ENCODE data around the gene DDRGK1.
A peak's percentile ranks its signal among the peaks of the same experiment; 100 is the strongest.

The DDRGK1 gene

DNA sequence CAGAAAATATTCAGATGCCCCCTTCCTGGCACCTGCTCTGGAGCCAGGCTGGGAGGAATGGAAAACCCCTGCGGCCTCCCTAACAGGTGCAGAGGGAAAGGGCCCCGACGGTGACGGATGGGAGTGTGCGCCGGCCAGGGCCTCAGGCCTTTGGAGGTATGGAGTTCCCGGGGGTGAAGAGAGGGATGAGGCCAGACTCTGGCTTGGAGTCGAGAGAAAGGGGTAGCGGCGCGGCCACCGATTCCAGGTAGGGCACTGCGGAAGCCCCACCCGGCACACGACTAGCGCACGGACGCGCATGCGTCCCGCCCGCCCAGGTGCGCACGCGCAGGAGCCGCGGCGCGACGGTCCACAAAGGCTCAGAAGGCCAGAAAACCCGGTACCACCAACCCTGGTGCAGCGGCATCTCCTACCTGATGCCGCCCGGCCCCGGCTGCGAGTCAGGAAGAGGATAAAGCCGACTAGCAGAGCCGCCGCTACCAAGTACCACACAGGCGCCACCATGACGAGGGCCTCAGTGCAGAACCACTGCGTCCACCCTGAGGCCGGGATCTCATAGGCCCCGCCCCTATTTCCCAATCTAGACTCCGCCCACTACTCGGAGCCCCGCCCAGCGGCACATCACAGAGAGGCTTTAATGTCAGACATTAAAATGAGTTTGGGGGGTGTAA, at the start of gene DDRGK1:
DDRGK1 (minus strand) TSS at position 559 of the 671 bp plus-strand sequence; CDS start at position 504, 55 bp downstream.
- DNase-seq (ENCODE audit: low read depth) = peak; percentile 83

DNA sequence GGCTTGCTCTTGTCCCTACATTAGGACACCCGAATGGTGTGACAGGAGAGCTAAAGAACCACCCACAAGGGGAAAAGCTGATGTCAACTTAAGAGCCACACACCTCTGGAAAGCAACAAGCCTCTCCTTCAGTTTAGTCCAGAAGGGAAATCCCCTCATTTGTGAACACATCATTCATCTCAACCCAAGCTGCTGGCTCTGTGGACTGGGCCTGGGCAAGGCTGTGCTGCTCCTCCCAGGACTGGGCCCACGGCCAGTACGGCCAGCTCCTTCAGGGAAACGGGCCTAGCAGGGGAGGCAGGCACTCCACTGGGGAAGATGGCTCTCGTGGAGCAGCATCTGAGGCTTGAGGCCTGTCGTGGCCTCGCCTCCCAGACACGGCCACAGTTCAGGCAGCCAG, 47.3 kb upstream of the DDRGK1 start:
- no peak for DNase-seq (ENCODE audit: low read depth)

DNA sequence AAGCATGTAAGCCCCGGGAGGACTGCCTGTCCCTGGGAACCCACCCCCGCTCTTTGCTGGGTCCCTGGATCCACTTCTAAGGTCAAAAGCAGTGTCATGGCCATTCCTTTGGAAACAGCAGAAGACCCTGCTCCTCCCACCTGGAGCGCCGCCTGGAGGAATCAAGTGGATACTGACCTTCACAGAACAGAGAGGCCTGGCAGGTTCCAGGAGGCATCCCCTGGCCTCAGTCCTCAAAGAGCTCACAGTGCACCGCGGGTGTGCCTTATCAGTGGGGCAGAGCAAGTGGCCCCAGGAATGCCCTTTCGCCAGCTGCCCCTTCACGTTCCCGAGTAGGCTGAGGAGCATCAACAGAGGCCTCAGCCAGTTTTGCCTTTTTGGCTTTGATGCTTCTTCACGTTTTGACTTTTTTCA, 45.6 kb upstream of the DDRGK1 start:
- no peak for DNase-seq (ENCODE audit: low read depth)

DNA sequence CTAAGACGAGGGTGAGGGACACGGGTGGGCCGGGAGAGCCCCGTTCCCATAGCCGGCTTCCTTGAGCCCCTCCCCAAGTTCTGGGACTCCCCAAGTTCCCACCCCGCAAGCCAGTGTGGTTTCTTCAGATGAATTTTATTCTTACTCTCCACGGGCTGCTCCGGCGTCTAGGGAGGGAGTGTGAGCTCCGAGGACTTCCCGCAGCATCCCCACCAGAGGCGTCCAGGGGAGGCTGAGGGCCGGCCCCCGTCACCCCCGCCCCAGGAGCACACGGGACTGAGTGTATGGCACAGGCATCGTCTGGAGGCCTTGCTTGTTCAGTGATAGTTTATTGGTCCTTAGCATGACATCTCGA, 44.5 kb upstream of the DDRGK1 start:
- no peak for DNase-seq (ENCODE audit: low read depth)

DNA sequence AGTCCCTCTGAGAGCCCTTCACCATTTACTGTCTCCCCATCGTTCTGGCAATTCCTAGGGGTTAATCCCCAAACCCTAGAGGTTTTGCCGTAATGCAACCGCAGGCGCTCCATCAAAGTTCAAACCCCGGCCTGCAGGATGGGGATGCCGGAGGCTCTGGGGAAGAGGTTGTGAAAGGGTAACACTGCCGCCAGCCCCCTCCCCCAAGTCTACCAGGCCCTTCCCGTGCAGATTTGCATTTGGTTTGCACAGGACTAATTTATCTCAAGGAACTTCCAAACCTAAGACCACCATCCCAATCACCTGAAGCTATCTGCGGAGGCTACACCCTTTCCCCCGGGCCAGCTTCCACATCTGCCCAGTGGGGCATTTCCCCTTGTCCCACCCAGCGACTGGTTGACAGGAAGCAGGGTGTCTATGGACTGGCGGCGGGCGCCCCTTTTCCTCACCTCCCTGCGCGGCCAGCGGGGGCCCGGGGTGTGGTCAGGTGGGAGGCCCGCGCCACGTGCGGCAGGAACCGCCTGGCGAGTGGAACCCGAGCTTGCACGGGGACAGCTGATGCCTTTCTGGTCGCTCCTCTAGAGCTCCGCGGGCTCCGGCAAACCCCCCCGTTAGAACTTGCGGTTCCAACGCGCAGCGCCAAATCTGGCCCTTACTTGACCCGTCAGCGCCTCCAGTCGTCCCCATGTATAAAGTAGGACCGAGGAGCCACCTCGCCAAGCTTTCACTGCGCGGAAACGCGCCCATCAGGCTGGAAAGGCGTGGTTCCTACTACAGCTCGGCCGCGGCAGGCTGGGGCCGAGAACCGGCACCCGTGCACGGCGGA, 43.9 kb upstream of the DDRGK1 start:
- no peak for DNase-seq (ENCODE audit: low read depth)

DNA sequence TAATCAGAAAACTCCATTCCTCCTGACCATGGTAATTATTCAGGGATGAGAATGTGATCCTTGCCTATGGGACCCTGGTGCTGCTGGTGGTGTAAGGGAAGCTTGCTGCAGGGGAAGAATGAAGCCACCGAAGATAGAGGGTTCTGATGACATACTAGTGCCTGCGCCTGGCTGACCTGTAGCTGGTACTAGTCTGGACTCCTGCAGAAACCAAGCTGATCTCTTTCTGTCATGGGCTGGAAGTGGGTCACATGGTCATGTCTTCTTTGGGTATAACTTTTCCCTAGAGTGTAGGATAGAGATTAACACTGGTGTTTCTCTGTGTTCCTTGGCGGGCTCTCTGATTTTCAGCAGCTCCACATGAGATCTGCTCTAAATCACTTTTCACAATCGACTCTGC, 43.2 kb upstream of the DDRGK1 start:
- DNase-seq (ENCODE audit: low read depth) = no peak

DNA sequence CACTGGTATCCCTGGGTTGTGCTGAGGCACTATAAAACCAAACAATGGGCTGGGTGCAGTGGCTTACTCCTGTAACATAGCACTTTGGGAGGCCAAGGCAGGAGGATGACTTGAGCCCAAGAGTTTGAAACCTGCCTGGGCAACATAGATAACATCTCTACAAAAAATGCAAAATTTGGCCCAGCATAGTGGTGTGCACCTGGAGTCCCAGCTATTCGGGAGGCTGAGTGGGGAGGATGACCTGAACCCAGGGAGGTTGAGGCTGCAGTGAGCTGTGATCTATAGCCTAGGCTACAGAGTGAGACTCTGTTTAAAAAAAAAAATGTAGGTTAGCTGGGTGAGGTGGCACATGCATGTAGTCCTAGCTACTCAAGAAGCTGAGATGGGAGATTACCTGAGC, 42.2 kb upstream of the DDRGK1 start:
- no peak for DNase-seq (ENCODE audit: low read depth)

DNA sequence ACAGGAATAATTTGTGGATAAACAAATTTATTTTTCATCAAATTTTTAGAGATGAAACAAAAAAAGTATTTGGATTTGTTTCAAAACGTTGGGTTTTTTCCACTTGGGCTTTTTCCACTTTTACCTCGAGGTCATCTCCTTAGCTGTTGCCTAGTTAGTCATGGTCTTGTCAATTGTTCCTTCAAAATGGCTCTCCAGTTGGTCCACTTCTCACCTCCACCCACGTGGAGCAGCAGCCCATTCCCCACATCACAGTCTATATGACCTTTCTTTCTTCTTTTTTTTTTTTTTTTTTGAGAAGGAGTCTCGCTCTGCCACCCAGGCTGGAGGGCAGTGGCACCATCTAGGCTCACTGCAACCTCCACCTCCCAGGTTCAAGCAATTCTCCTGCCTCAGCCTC, 41.2 kb upstream of the DDRGK1 start:
- no peak for DNase-seq (ENCODE audit: low read depth)

DNA sequence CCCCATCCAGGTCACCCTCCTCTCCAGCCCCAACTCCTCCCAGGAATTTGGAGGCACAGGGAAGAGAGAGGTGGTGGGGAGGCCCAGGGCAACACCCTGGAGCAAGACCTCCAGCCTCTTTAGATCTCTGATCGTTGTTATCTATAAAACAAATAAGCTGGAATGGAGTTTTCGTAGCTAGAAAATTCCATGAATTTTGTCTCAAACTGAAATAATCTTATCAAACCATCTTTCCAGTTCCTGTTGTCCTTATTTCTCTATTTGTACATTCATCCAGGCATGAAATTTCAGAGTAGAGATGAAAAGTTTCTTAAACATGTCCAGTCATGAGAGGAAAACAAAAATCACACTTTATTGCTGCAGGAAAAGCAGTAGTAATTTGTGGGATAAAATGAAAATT, 40.7 kb upstream of the DDRGK1 start:
- DNase-seq (ENCODE audit: low read depth) = no peak

DNA sequence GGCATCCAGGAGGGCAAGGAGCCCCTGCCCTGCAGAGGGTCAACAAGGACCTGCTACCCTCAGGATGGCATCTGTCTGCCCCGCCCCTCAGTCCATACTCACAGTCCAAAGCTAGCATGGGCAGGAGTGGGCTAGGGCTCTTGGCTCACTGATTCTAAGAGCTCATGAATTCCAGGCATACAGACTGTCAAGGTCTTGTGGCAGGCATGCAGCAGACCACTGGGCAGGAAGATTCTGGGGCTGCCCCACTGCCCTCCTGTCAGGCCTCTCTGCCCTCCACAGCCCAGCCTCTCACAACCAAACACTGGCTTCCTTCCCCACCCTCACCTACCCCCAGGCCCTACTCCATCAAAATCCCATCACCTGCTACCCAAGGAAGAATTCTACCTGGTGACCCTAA, 40.1 kb upstream of the DDRGK1 start:
- no peak for DNase-seq (ENCODE audit: low read depth)

DNA sequence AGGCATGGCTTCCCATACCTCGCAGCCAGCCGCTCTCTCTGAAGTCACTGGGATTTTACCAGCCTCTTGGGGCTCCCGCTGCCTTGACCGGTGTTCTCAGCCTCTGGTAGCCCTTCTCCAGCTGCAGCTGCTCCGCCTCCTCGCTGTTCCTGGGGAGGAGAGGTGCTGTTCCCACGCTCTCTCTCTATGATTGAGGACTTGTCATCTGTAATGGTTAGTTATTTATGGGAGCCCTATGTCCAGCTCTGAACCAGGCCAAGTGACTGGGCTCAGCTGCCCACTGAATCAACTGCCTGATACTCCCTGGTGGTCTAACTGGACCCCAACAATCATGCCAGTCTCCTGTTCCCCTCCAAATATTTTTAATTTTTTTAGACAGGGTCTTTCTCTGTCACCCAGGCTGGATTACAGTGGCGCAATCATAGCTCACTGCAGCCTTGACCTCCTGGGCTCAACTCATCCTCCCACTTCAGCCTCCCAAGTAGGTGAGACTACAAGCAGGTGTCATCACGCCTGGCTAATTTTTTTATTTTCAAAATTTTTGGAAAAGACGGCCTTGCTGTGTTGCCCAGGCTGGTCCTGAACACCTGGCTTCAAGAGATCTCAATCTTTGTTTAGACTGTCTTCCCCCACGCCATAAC, 39.4 kb upstream of the DDRGK1 start:
- no peak for DNase-seq (ENCODE audit: low read depth)

DNA sequence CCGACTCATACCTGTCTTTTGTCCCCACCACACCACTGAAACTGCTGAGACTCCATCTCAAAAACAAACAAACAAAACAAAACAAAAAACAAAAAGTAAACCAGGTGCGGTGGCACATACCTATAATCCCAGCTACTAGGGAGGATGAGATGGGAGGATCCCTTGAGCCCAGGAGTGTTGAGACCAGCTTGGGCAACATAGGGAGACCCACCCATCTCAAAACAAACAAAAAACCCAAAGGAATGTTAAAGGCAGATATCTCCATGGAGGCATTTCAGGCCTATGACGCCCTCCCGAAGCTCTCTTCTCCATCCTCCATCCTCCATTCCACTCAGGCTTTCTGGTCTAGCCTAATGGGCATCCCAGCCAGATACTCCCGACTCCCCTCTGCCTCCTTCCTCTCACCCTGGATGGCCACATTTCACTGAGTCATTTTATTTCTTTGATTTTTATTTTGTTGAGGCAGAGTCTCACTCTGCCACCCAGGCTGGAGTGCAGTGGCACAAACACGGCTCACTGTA, 37.8 kb upstream of the DDRGK1 start:
- no peak for DNase-seq (ENCODE audit: low read depth)

DNA sequence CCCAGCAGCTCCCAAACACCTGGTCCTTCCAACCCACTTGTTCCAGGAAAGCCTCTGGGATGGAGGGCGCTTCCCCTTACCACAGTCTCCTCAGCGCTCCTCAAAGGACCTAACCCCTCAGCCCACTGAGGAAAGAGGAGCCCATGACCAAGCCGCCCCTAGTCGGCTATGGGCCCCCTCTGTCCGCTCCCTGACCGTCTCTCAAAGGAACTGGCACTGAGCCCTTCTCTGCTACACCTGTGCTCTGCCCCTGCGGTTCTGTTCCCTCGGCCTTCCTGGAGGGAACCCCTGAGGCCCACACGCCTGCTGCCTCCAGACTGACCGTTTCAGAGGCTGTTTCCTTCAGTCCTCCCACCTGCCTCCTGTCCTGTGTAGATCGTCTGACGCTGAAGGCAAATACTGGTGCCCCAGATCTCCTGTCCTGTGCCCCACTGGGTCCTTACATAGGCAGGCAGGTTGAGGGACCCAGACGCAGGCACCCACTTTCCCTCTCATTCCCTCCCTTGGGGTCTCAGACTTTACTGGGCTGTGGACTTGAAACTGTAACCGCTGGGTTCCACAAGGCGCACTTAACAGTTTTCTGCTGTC, 36.4 kb upstream of the DDRGK1 start:
- DNase-seq (ENCODE audit: low read depth) = no peak

DNA sequence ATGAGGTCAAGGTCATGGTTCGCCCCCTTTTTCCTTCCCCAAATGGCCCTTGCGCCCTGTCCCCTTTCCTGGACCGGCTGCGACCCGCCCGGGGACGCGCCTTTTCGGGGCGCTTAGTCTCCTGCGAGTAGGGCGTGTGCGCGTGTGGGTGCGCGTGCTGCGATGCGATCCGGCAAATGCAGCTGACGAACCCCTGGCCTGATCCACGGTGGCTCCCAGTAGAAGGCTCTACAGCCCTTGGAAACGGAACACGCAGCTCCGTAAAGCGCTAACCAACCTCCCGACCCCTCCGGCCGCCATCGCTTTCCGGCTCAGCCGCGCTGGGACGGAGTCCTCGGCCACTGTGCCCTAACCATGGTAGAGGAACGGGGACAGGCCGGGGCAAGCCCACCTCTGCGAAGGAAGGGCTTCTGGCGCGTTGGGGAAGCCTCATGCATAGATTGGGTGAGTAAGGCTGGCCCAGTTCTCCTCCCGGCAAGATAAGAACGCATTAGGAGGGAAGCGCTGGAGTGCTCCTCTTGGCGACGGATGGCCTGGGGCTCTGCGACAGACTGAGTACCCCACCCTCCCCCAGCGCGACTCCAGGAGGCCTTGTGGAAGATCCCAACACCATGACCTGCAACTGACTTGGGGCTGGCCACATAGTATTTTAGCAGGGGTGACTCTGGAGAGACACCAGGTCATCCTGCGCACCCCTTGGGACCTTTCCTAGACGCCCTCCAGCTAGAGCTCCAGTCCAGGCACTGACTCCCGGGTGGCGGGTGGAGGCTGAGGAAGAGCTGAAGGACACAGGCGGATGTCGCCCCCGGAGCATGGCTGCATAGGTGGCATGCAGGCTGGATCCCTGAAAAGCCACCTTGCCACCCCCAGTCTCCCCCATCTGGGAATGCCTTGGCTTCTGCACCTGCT, 35.6 kb upstream of the DDRGK1 start:
- DNase-seq (ENCODE audit: low read depth) = no peak

DNA sequence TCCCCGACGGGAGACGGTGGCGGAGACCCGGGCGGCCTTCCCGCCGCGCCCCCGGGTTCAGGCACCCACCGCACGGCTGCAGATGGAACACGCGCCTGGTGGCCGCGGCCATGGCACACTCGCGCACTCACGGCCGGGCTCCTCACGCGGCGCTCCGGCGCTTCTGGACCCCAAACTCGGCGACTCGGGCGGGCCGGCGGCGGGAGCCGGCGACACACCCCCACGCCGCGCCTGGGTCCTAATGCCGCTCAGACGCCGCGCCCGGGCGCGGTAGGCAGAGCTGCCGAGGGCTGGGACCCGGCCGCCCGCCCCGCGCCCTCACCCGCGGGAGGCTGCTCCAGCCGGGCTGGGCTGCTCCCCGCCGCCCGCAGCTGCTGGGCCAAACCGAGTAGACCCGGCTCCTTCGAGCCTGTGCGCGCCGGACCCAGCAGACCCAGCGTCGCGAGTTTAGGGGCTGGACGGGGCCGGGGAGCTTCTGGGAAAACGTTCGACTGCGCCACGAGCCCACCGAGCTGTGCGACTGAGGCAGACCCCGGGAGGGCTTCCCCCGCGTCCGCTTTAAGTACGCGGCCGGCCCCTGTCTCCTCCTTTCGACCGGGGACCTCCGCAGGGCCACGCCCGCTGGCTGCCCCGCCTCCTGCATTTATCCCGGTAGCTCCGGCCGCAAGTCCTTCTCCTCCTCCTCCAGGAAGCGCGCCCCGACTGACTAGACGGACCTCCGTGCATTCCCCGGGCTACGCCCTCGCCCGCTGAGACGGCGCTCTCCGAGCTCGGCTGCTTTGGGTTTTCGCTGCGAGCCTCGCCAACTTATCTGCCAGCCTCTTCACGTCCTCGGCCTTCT, 34.8 kb upstream of the DDRGK1 start, which contains the start of gene SLC4A11:
SLC4A11 (minus strand) TSS at position 165 of the 841 bp plus-strand sequence; CDS start at position 112, 53 bp downstream.
- no peak for DNase-seq (ENCODE audit: low read depth)

DNA sequence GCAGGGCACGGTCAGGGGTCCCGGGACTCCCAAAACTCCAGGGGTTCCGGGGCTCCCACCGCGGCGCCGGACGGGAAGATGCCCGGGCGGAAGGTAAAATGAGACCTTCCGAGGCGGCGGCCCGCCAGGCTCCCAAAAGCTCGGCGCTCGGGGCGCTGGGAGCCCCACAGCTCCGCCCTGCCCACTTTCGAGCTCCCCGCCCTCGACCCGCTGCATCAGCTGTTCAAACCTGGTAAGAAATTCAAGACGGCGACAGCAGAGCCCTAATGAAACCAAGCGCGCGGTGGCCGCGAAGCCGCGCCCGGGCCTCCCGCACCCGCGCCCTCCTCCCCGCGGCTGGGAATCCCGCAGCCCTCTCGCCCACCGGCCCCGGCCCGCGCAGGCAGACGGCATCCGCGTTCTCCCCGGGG, 34.1 kb upstream of the DDRGK1 start:
- no peak for DNase-seq (ENCODE audit: low read depth)

DNA sequence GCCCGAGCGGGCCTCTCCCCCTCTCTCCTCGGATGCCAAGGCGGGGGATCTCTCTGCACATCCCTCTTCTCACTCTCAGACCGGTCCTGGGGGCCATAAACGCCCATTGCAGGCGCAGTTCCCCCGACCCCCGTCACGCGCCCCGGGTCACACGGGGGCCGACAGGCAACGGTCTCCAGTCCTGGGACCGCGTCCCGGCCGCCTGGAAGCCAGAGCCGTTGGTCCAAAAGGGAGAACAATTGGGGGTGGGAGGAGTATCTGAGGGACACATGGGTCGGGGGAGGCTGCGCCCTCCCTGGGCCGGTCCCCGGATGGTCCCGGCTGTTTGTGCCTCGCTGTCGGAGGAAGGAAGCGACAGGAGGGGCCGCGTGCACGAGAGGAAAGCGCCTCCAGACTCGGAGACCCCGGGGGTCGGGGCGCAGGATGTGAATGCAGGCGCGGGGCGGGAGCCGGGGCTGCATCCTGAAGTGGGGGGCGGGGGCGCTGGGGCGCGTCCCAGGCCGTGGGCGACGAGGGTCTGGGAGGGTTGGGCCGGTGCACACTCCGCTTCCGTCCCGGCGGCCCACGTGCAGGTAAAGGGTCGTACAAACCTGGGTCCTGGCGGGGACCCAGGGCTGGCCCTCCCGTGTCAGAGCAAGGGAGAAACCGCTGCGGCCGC, 33.6 kb upstream of the DDRGK1 start:
- no peak for DNase-seq (ENCODE audit: low read depth)

DNA sequence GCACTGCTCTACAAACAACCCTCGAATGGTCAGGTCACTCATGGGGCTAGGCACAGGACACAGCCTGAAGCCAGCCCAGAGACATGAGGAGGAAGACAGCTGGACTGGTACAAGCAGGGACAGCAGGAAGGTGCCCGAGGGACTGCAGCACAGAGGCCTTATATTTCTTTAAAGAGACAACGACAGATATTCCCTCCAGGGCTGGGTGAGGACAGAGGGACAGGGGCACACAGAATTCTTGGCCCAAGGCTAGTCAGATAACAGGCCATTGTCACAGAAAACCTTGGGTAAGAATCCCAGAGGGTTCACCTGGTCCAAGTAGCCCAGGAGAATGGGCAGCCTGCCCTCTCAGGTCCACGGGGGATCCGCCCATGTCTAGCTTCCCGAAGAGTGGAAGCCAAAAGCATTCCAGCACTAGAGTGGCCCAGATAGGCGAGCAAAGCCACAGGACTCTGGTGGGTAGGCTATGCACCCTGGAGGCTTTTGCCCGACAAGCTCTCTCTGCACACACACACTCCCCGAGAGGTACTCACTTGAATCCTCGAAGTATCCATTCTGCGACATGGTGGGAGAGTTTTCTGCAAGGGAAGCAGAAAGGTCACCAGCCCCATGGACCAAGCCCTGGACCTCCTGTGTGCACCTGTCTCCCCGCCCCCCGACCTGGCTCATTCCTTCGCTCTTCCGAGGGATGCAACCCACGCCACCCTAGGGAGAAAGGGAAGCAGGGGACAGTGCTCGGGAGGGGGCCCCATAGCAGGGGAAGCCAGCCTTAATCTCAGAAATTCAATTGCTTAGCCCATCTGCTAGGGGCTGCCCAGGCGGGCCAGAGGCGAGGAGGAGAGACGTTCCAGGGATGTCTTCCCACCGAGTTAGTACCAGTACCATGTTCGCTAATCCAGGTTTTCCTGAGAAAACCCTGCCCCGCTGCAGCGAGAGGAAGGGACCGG, 32.8 kb upstream of the DDRGK1 start:
- no peak for DNase-seq (ENCODE audit: low read depth)
